SK-N-SH (cell line): Measurements from ENCODE around the gene VWA5B2. TPM values are rescaled to one million over a fixed set of nuclear protein-coding genes. Genes with fewer than 3 reads are reported as not detected.

Experiments used
- CTCF ChIA-PET: fragments of 300-600, 350-600 bp; formaldehyde crosslinking; extraction: SDS; loops from one replicate; lab custom pipeline; 2021; lab: Yijun Ruan, JAX
- POLR2A ChIA-PET: fragments of 350-600 bp; sonication (Branson Sonifier 250); formaldehyde crosslinking; extraction: SDS; loops from one replicate; lab custom pipeline; 2020; ENCODE audit warnings: antibody characterized with exemption, inconsistent platforms; lab: Yijun Ruan, JAX
- DNase-seq: peaks from one replicate; pipeline ENCODE4 v3.0.0; 2012
- H2AFZ ChIP-seq: fragments of 200-600 bp; sonication (generic); 2 replicates; pipeline ENCODE4 v1.8.1; 2016; ENCODE audit warnings: antibody characterized with exemption, mild to moderate bottlenecking, low read depth
- H3F3A ChIP-seq: fragments of 200-600 bp; sonication (generic); replicated peaks from 2 replicates; pipeline ENCODE3; 2016; ENCODE audit warnings: antibody characterized with exemption, mild to moderate bottlenecking; ENCODE audit not compliant: insufficient read depth
- H3K27ac ChIP-seq, 2 experiments: fragments of 200-500 bp in 1 of 2; fragments of 200-600 bp in 1 of 2; sonication (Bioruptor generic) in 1 of 2; sonication (generic), shearing (Covaris generic) in 1 of 2; 2 replicates each; pipeline versions ENCODE4 v1.5.1 to v1.6.1; 2014 to 2016; ENCODE audit warnings: low read depth in 2 of 2, inconsistent platforms in 1 of 2, low read length in 1 of 2, mild to moderate bottlenecking in 1 of 2, mixed read lengths in 1 of 2
- H3K27me3 ChIP-seq: fragments of 200-600 bp; sonication (generic), shearing (Covaris generic); 2 replicates; pipeline ENCODE4 v1.6.1; 2016; ENCODE audit warnings: mixed run types; ENCODE audit not compliant: insufficient read depth
- H3K36me3 ChIP-seq, 2 experiments: fragments of 200-500 bp in 1 of 2; fragments of 200-600 bp in 1 of 2; sonication (Bioruptor generic) in 1 of 2; sonication (generic) in 1 of 2; replicated peaks in 1 of 2; 2 replicates each; pipeline versions ENCODE3 to v1.5.1; 2014 to 2016; ENCODE audit warnings: low read length in 1 of 2, mild to moderate bottlenecking in 1 of 2; ENCODE audit not compliant: insufficient read depth in 2 of 2, control insufficient read depth in 1 of 2
- H3K4me1 ChIP-seq, 2 experiments: fragments of 200-500 bp in 1 of 2; fragments of 200-600 bp in 1 of 2; sonication (Bioruptor generic) in 1 of 2; sonication (generic), shearing (Covaris generic) in 1 of 2; 2 replicates each; pipeline versions ENCODE4 v1.5.1 to v1.6.1; 2014 to 2016; ENCODE audit warnings: low read depth in 1 of 2, low read length in 1 of 2, mixed run types in 1 of 2; ENCODE audit not compliant: insufficient read depth in 2 of 2, control insufficient read depth in 1 of 2
- H3K4me2 ChIP-seq: fragments of 200-600 bp; sonication (generic), shearing (Covaris generic); 2 replicates; pipeline ENCODE4 v1.6.1; 2017; ENCODE audit warnings: mixed run types
- H3K4me3 ChIP-seq, 2 experiments: fragments of 200-500 bp in 1 of 2; fragments of 200-600 bp in 1 of 2; sonication (Bioruptor generic) in 1 of 2; sonication (generic), shearing (Covaris generic) in 1 of 2; 2 replicates each; pipeline versions ENCODE4 v1.5.1 to v1.8.1; 2014 to 2016; ENCODE audit warnings: low read depth in 2 of 2, inconsistent platforms in 1 of 2, low read length in 1 of 2, mild to moderate bottlenecking in 1 of 2, mixed read lengths in 1 of 2, moderate library complexity in 1 of 2
- H3K79me2 ChIP-seq: fragments of 200-600 bp; sonication (generic); 2 replicates; pipeline ENCODE4 v1.8.1; 2017; ENCODE audit warnings: mild to moderate bottlenecking; ENCODE audit not compliant: insufficient read depth
- H3K9ac ChIP-seq: fragments of 200-600 bp; sonication (generic); 2 replicates; pipeline ENCODE4 v1.6.1; 2017; ENCODE audit warnings: mixed run types
- H3K9me2 ChIP-seq: fragments of 200-600 bp; sonication (generic); 2 replicates; pipeline ENCODE4 v1.6.1; 2017; ENCODE audit warnings: mixed run types
- H3K9me3 ChIP-seq: fragments of 200-600 bp; sonication (generic); 2 replicates; pipeline ENCODE4 v1.6.1; 2017; ENCODE audit warnings: mixed run types, mild to moderate bottlenecking, moderate library complexity
- H4K20me1 ChIP-seq: fragments of 200-600 bp; sonication (generic); 2 replicates; pipeline ENCODE4 v1.6.1; 2017; ENCODE audit warnings: mild to moderate bottlenecking, mixed run types; ENCODE audit not compliant: insufficient read depth
- CHD2 ChIP-seq: fragments of 150-350 bp; IDR thresholded peaks from 2 replicates; pipeline ENCODE4 v1.6.1; 2018; ENCODE audit warnings: low read length; ENCODE audit not compliant: partially characterized antibody
- EP300 ChIP-seq, 2 experiments: IDR thresholded peaks; 2 replicates each; pipeline versions ENCODE4 v1.4.0 to v1.6.1; 2012; ENCODE audit warnings: borderline replicate concordance in 1 of 2, low read depth in 1 of 2, low read length in 1 of 2
- FOSL2 ChIP-seq: IDR thresholded peaks from 2 replicates; pipeline ENCODE4 v1.4.0; 2012; ENCODE audit warnings: low read depth, mild to moderate bottlenecking, moderate library complexity, borderline replicate concordance
- FOXJ3 ChIP-seq: sonication (generic); formaldehyde crosslinking; IDR thresholded peaks from 2 replicates; pipeline ENCODE4 v1.5.1; 2020; ENCODE audit warnings: mild to moderate bottlenecking, missing genetic modification reagents
- FOXM1 ChIP-seq: IDR thresholded peaks from 2 replicates; pipeline ENCODE4 v1.4.0; 2012; ENCODE audit warnings: low read depth, mild to moderate bottlenecking
- GABPA ChIP-seq: IDR thresholded peaks from 2 replicates; pipeline ENCODE4 v1.4.0; 2012; ENCODE audit warnings: low read depth, mild to moderate bottlenecking
- JUND ChIP-seq: IDR thresholded peaks from 2 replicates; pipeline ENCODE4 v1.4.0; 2012
- MAX ChIP-seq: IDR thresholded peaks from 2 replicates; pipeline ENCODE4 v1.4.0; 2012; ENCODE audit warnings: low read depth
- MXI1 ChIP-seq: IDR thresholded peaks from 2 replicates; pipeline ENCODE4 v1.6.1; 2012; ENCODE audit warnings: mild to moderate bottlenecking, low read depth, low read length, improper control_type of control experiment
- NRF1 ChIP-seq: IDR thresholded peaks from 2 replicates; pipeline ENCODE4 v1.6.1; 2012; ENCODE audit warnings: low read depth, mild to moderate bottlenecking, low read length
- POLR2AphosphoS5 ChIP-seq: IDR thresholded peaks from 2 replicates; pipeline ENCODE4 v1.6.1; 2012; ENCODE audit warnings: low read depth, low read length
- RAD21 ChIP-seq: IDR thresholded peaks from 2 replicates; pipeline ENCODE4 v1.6.1; 2012; ENCODE audit warnings: mild to moderate bottlenecking, low read length
- RCOR1 ChIP-seq: fragments of 150-350 bp; IDR thresholded peaks from 2 replicates; pipeline ENCODE4 v1.6.1; 2017; ENCODE audit warnings: antibody characterized with exemption, low read length
- SIN3A ChIP-seq: IDR thresholded peaks from 2 replicates; pipeline ENCODE4 v1.6.1; 2012; ENCODE audit warnings: low read depth, mild to moderate bottlenecking, low read length, moderate library complexity, borderline replicate concordance
- SMC3 ChIP-seq: IDR thresholded peaks from 2 replicates; pipeline ENCODE4 v1.6.1; 2012; ENCODE audit warnings: low read depth, low read length, improper control_type of control experiment
- USF1 ChIP-seq: IDR thresholded peaks from 2 replicates; pipeline ENCODE4 v1.4.0; 2012; ENCODE audit warnings: low read depth, borderline replicate concordance
- USF2 ChIP-seq: fragments of 150-350 bp; IDR thresholded peaks from 2 replicates; pipeline ENCODE4 v1.6.1; 2017; ENCODE audit warnings: antibody characterized with exemption, low read length, low read depth, borderline replicate concordance
- WGBS: methylation state at CpG from one replicate; pipeline ENCODE4 v1.1.6; 2017; ENCODE audit warnings: low lambda C conversion rate; 5-methylcytosine and 5-hydroxymethylcytosine counted together
- polyA plus RNA-seq, 3 experiments: library from polyadenylated mRNA; depleted of rRNA; stranded (reverse); fragments of >200 nt; gene quantifications; 2 replicates each; pipeline ENCODE4 v1.2.3, GENCODE V29; 2012
- TF ChIP-seq, protein P1 (sequence below): IDR thresholded peaks from 2 replicates; pipeline ENCODE4; 2012
- TF ChIP-seq, protein P2 (sequence below): IDR thresholded peaks from 2 replicates; pipeline ENCODE4 v1.6.1; 2012; ENCODE audit warnings: mild to moderate bottlenecking, low read depth, low read length, moderate library complexity
- TF ChIP-seq, protein P3 (sequence below): fragments of 200-600 bp; sonication (generic); IDR thresholded peaks from 2 replicates; pipeline ENCODE4 v1.6.1; 2017; ENCODE audit warnings: antibody characterized with exemption, mild to moderate bottlenecking, moderate library complexity

Gene VWA5B2
- polyA plus RNA-seq, 1 of the 3 experiments (the other 2 are of a cell fraction) = 0.08 TPM

DNA sequence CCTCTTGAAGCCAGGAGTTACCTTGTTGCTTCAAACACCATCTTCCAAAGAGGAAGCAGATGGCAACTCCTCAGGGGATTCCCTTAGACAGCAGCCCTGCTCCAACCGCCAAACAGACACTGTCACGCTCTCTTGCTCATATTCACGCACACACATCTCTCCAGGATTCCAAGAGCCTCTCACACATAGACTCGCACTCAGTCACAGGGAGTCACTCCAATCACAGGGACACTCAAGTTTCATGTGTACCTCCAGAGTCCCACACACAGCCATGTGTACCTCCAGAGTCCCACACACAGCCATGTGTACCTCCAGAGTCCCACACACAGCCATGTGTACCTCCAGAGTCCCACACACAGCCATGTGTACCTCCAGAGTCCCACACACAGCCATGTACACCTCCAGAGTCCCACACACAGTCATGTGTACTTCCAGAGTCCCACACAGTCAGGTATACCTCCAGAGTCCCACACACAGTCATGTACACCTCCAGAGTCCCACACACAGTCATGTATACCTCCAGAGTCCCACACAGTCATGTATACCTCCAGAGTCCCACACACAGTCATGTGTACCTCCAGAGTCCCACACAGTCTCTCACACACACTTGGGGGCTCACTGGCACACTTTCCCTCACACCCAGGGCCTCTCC, 6.1 kb downstream of the VWA5B2 start:
- no peaks in the 10 kb centered on the region for H4K20me1 ChIP-seq
- peaks cover 15% of the 10 kb centered on the region for H3K27me3 ChIP-seq
- no peak overlapping the region for H3K4me2 ChIP-seq
- 86% methylated on average over 4 of the region's 4 CpGs for WGBS
- no peak overlapping the region for H3K9ac ChIP-seq
- H3K9me2 ChIP-seq = no peaks in the 10 kb centered on the region
- H3K79me2 ChIP-seq = no peaks in the 10 kb centered on the region
- no peaks in the 10 kb centered on the region for H3F3A ChIP-seq
- POLR2A ChIA-PET = no interaction called here
- H3K36me3 ChIP-seq = no peaks in the 10 kb centered on the region
- no peak for TF ChIP-seq FOXJ3 (CRISPR knock-in tag)
- no peak for TF ChIP-seq SMC3
- TF ChIP-seq GABPA = no peak
- TF ChIP-seq FOXM1 = no peak
- no peak for TF ChIP-seq JUND
- no peak for TF ChIP-seq MXI1
- TF ChIP-seq, protein P1, sequence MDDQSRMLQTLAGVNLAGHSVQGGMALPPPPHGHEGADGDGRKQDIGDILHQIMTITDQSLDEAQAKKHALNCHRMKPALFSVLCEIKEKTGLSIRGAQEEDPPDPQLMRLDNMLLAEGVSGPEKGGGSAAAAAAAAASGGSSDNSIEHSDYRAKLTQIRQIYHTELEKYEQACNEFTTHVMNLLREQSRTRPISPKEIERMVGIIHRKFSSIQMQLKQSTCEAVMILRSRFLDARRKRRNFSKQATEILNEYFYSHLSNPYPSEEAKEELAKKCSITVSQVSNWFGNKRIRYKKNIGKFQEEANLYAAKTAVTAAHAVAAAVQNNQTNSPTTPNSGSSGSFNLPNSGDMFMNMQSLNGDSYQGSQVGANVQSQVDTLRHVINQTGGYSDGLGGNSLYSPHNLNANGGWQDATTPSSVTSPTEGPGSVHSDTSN = no peak
- TF ChIP-seq, protein P2, sequence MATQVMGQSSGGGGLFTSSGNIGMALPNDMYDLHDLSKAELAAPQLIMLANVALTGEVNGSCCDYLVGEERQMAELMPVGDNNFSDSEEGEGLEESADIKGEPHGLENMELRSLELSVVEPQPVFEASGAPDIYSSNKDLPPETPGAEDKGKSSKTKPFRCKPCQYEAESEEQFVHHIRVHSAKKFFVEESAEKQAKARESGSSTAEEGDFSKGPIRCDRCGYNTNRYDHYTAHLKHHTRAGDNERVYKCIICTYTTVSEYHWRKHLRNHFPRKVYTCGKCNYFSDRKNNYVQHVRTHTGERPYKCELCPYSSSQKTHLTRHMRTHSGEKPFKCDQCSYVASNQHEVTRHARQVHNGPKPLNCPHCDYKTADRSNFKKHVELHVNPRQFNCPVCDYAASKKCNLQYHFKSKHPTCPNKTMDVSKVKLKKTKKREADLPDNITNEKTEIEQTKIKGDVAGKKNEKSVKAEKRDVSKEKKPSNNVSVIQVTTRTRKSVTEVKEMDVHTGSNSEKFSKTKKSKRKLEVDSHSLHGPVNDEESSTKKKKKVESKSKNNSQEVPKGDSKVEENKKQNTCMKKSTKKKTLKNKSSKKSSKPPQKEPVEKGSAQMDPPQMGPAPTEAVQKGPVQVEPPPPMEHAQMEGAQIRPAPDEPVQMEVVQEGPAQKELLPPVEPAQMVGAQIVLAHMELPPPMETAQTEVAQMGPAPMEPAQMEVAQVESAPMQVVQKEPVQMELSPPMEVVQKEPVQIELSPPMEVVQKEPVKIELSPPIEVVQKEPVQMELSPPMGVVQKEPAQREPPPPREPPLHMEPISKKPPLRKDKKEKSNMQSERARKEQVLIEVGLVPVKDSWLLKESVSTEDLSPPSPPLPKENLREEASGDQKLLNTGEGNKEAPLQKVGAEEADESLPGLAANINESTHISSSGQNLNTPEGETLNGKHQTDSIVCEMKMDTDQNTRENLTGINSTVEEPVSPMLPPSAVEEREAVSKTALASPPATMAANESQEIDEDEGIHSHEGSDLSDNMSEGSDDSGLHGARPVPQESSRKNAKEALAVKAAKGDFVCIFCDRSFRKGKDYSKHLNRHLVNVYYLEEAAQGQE = no peak
- TF ChIP-seq RCOR1 = no peak
- no peak for TF ChIP-seq POLR2AphosphoS5
- no peak for TF ChIP-seq RAD21
- TF ChIP-seq, protein P3, sequence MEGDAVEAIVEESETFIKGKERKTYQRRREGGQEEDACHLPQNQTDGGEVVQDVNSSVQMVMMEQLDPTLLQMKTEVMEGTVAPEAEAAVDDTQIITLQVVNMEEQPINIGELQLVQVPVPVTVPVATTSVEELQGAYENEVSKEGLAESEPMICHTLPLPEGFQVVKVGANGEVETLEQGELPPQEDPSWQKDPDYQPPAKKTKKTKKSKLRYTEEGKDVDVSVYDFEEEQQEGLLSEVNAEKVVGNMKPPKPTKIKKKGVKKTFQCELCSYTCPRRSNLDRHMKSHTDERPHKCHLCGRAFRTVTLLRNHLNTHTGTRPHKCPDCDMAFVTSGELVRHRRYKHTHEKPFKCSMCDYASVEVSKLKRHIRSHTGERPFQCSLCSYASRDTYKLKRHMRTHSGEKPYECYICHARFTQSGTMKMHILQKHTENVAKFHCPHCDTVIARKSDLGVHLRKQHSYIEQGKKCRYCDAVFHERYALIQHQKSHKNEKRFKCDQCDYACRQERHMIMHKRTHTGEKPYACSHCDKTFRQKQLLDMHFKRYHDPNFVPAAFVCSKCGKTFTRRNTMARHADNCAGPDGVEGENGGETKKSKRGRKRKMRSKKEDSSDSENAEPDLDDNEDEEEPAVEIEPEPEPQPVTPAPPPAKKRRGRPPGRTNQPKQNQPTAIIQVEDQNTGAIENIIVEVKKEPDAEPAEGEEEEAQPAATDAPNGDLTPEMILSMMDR = no peak
- TF ChIP-seq USF2 = no peak
- no peak for TF ChIP-seq NRF1
- no peak for TF ChIP-seq SIN3A
- TF ChIP-seq MAX = no peak
- no peak for TF ChIP-seq CHD2
- TF ChIP-seq FOSL2 = no peak
- TF ChIP-seq USF1 = no peak
- TF ChIP-seq EP300 (IDR thresholded peaks at IDR 0.05; ENCODE audit: borderline replicate concordance in 1 of 2, low read depth in 1 of 2, low read length in 1 of 2) = no peak
- TF ChIP-seq, all 33 proteins: peak for 0
- Histone ChIP-seq H3K9me3 (no peaks in the 10 kb centered on the region), H3K4me1 (peaks cover 0 to 13% of the 10 kb centered on the region in 2 experiments; a peak in 2 of 4 replicates), H2AFZ (no peak overlapping the region), H3K27ac (no peak overlapping the region), H3K4me3 (no peak overlapping the region)
- CTCF ChIA-PET = interaction anchor here (1.7 to 3.5 kb wide), 3 partner anchors 7 to 90 kb away, joined by 5 to 25 read pairs (median 8); partner anchors contain the start of genes EEF1AKMT4 and VWA5B2
- DNase-seq = no peak
